Muscle of arm (tissue), 12 donors: ENCODE results near the gene SLC16A2. TPM values are rescaled to one million over a fixed set of nuclear protein-coding genes. Genes with fewer than 3 reads are reported as not detected.
"Not testable (repeated sequence)": the region's sequence is repeated elsewhere in the genome, so short reads cannot be mapped to it uniquely, and the experiment has no call there.

Experiments
- DNase-seq: peaks from one replicate; pipeline ENCODE4 v3.0.0-alpha.2; 2013
- polyA plus RNA-seq, 12 donors: library from polyadenylated mRNA; unstranded; fragments of 120-200 nt; gene quantifications; one replicate each; pipeline ENCODE4 v1.2.1, GENCODE V29; 2013; ENCODE audit not compliant: insufficient read length in 12 of 12

The SLC16A2 gene
- polyA plus RNA-seq, 12 donors = 36.7 to 62.9 (median 49.9) TPM; not detected in 1

- no peak for DNase-seq
Measured at GRCh38 chrX:74434336-74434735, 13.0 kb downstream of the SLC16A2 start.

GRCh38 chrX:74437530-74437929 lies 16.2 kb downstream of the SLC16A2 start:
- no peak for DNase-seq

- DNase-seq = no peak
Measured at GRCh38 chrX:74438764-74439163, 17.5 kb downstream of the SLC16A2 start.

- DNase-seq = no peak
Measured at GRCh38 chrX:74445099-74445498, 23.8 kb downstream of the SLC16A2 start.

GRCh38 chrX:74446876-74447275 lies 25.6 kb downstream of the SLC16A2 start:
- no peak for DNase-seq

- DNase-seq = no peak
Measured at GRCh38 chrX:74448669-74449068, 27.4 kb downstream of the SLC16A2 start.

GRCh38 chrX:74449322-74449936 lies 28.1 kb downstream of the SLC16A2 start:
- no peak for DNase-seq

- no peak for DNase-seq
Measured at GRCh38 chrX:74449937-74450330, 28.6 kb downstream of the SLC16A2 start.

- no peak for DNase-seq
Measured at GRCh38 chrX:74450803-74451449, 29.6 kb downstream of the SLC16A2 start.

- no peak for DNase-seq
Measured at GRCh38 chrX:74451450-74452198, 30.3 kb downstream of the SLC16A2 start.

- DNase-seq = no peak
Measured at GRCh38 chrX:74452199-74452481, 30.8 kb downstream of the SLC16A2 start.

- DNase-seq = no peak
Measured at GRCh38 chrX:74453178-74453577, 31.9 kb downstream of the SLC16A2 start.

GRCh38 chrX:74454233-74454632 lies 32.9 kb downstream of the SLC16A2 start:
- not testable (repeated sequence) for DNase-seq

GRCh38 chrX:74458736-74459135 lies 37.4 kb downstream of the SLC16A2 start:
- DNase-seq = no peak

- no peak for DNase-seq
Measured at GRCh38 chrX:74461384-74461783, 40.1 kb downstream of the SLC16A2 start.

- no peak for DNase-seq
Measured at GRCh38 chrX:74464722-74465121, 43.4 kb downstream of the SLC16A2 start.

- no peak for DNase-seq
Measured at GRCh38 chrX:74465424-74465823, 44.1 kb downstream of the SLC16A2 start.

- no peak for DNase-seq
Measured at GRCh38 chrX:74467656-74468055, 46.4 kb downstream of the SLC16A2 start.

GRCh38 chrX:74473116-74473515 lies 51.8 kb downstream of the SLC16A2 start:
- DNase-seq = not testable (repeated sequence)

GRCh38 chrX:74490247-74490646 lies 69.0 kb downstream of the SLC16A2 start:
- no peak for DNase-seq

GRCh38 chrX:74492720-74493201 lies 71.5 kb downstream of the SLC16A2 start:
- DNase-seq = no peak

GRCh38 chrX:74493806-74494205 lies 72.5 kb downstream of the SLC16A2 start:
- DNase-seq = no peak

- DNase-seq = no peak
Measured at GRCh38 chrX:74498924-74499323, 77.6 kb downstream of the SLC16A2 start.
